Smooth muscle cell (in vitro differentiated cells): ENCODE results near the gene SORBS2. TPM values are rescaled to one million over a fixed set of nuclear protein-coding genes. Genes with fewer than 3 reads are reported as not detected.
"Not testable (repeated sequence)": the region's sequence is repeated elsewhere in the genome, so short reads cannot be mapped to it uniquely, and the experiment has no call there.

Experiments used
- DNase-seq: peaks from one replicate; lab custom pipeline; 2025; ENCODE audit not compliant: unreplicated experiment; lab: John Stamatoyannopoulos, UW
- H2AFZ ChIP-seq: fragments of 200-600 bp; sonication (generic); 2 replicates; pipeline ENCODE4 v1.6.0; 2016; ENCODE audit warnings: antibody characterized with exemption, low read depth, mild to moderate bottlenecking
- H3F3A ChIP-seq: fragments of 200-600 bp; sonication (generic); 2 replicates; pipeline ENCODE4 v1.6.0; 2017; ENCODE audit warnings: antibody characterized with exemption, low read depth
- H3K27ac ChIP-seq: fragments of 200-600 bp; sonication (generic); 2 replicates; pipeline ENCODE4 v1.5.1; 2016; ENCODE audit warnings: low read depth, mild to moderate bottlenecking
- H3K27me3 ChIP-seq: fragments of 200-600 bp; sonication (generic); 2 replicates; pipeline ENCODE4 v1.6.1; 2016; ENCODE audit warnings: low read depth, mild to moderate bottlenecking
- H3K36me3 ChIP-seq: fragments of 200-600 bp; sonication (generic); 2 replicates; pipeline ENCODE4 v1.5.1; 2016; ENCODE audit warnings: low read depth
- H3K4me1 ChIP-seq: fragments of 200-600 bp; sonication (generic); 2 replicates; pipeline ENCODE4 v1.5.1; 2016; ENCODE audit warnings: low read depth
- H3K4me2 ChIP-seq: fragments of 200-600 bp; sonication (generic); 2 replicates; pipeline ENCODE4 v1.6.0; 2016; ENCODE audit warnings: mild to moderate bottlenecking
- H3K4me3 ChIP-seq: fragments of 200-600 bp; sonication (generic); 2 replicates; pipeline ENCODE4 v1.5.1; 2016; ENCODE audit warnings: mild to moderate bottlenecking
- H3K79me2 ChIP-seq: fragments of 200-600 bp; sonication (generic); 2 replicates; pipeline ENCODE4 v1.6.0; 2016; ENCODE audit warnings: low read depth, mild to moderate bottlenecking
- H3K9ac ChIP-seq: fragments of 200-600 bp; sonication (generic); 2 replicates; pipeline ENCODE4 v1.6.0; 2016; ENCODE audit warnings: low read depth
- H3K9me3 ChIP-seq: fragments of 200-600 bp; sonication (generic); replicated peaks from 2 replicates; pipeline ENCODE4 v1.5.1; 2016; ENCODE audit warnings: low read depth
- H4K20me1 ChIP-seq: fragments of 200-600 bp; sonication (generic); 2 replicates; pipeline ENCODE4 v1.6.0; 2016; ENCODE audit warnings: low read depth
- CTCF ChIP-seq: fragments of 200-600 bp; sonication (generic); IDR thresholded peaks from 2 replicates; pipeline ENCODE4 v1.5.1; 2017; ENCODE audit warnings: borderline replicate concordance, mild to moderate bottlenecking, antibody characterized with exemption; ENCODE audit not compliant: insufficient read depth, poor library complexity, severe bottlenecking
- WGBS: methylation state at CpG from one replicate; pipeline ENCODE4 v1.1.7; 2016; ENCODE audit warnings: low lambda C conversion rate; 5-methylcytosine and 5-hydroxymethylcytosine counted together
- polyA plus RNA-seq: library from polyadenylated mRNA; unstranded; fragments of >200 nt; fragmentation: Nextera tagmentation; extraction: Ambion mirVana; gene quantifications from 2 replicates; pipeline ENCODE4 v1.2.1, GENCODE V29; 2016
- total RNA-seq: library from RNA; depleted of rRNA; stranded (reverse); fragments of >200 nt; gene quantifications from 2 replicates; pipeline ENCODE4 v1.2.3, GENCODE V29; 2014

Gene SORBS2
- total and polyA plus RNA-seq, 2 experiments from 2014 or later: 9.0 to 36.6 TPM

GRCh38 chr4:185709802-185710486, 102.0 kb downstream of the SORBS2 start:
- H2AFZ ChIP-seq: no peak overlapping the region
- no peaks in the 10 kb centered on the region for H3K79me2 ChIP-seq
- H4K20me1 ChIP-seq: no peaks in the 10 kb centered on the region
- no peaks in the 10 kb centered on the region for H3K9me3 ChIP-seq
- H3K9ac ChIP-seq: no peak overlapping the region
- no peak for TF ChIP-seq CTCF
- H3K4me1 ChIP-seq: no peaks in the 10 kb centered on the region
- 81% methylated on average over 8 of the region's 8 CpGs for WGBS
- no peaks in the 10 kb centered on the region for H3K27me3 ChIP-seq
- H3K36me3 ChIP-seq: no peaks in the 10 kb centered on the region
- no peak overlapping the region for H3K4me2 ChIP-seq
- H3F3A ChIP-seq: no peaks in the 10 kb centered on the region
- no peak for DNase-seq
- H3K27ac ChIP-seq: no peak overlapping the region
- H3K4me3 ChIP-seq: no peak overlapping the region

GRCh38 chr4:185708348-185708747, 103.6 kb downstream of the SORBS2 start:
- Histone ChIP-seq H3K27ac (no peak overlapping the region), H3F3A (no peaks in the 10 kb centered on the region), H2AFZ (no peak overlapping the region), H3K9me3 (no peaks in the 10 kb centered on the region), H3K9ac (no peak overlapping the region), H3K4me3 (no peak overlapping the region), H3K4me1 (no peaks in the 10 kb centered on the region), H3K36me3 (no peaks in the 10 kb centered on the region), H3K27me3 (no peaks in the 10 kb centered on the region), H4K20me1 (no peaks in the 10 kb centered on the region), H3K79me2 (no peaks in the 10 kb centered on the region), H3K4me2 (no peak overlapping the region)
- 63% methylated on average over 3 of the region's 3 CpGs for WGBS
- no peak for DNase-seq
- TF ChIP-seq CTCF: no peak

- not testable (repeated sequence) for H3K4me3 ChIP-seq, H2AFZ ChIP-seq, H3F3A ChIP-seq, H3K4me2 ChIP-seq, H3K4me1 ChIP-seq, H3K27me3 ChIP-seq, H3K36me3 ChIP-seq, DNase-seq, H3K79me2 ChIP-seq, H3K9me3 ChIP-seq, H4K20me1 ChIP-seq, H3K9ac ChIP-seq, H3K27ac ChIP-seq
- 61% methylated on average over 4 of the region's 4 CpGs for WGBS
Observed at GRCh38 chr4:185707622-185708021, 104.4 kb downstream of the SORBS2 start.

- Histone ChIP-seq H3K79me2 (no peaks in the 10 kb centered on the region), H3F3A (no peaks in the 10 kb centered on the region), H3K27me3 (no peaks in the 10 kb centered on the region), H3K4me1 (no peaks in the 10 kb centered on the region), H3K27ac (no peak overlapping the region), H3K4me3 (no peak overlapping the region), H4K20me1 (no peaks in the 10 kb centered on the region), H3K9ac (no peak overlapping the region), H3K9me3 (no peaks in the 10 kb centered on the region), H2AFZ (no peak overlapping the region), H3K36me3 (no peaks in the 10 kb centered on the region), H3K4me2 (no peak overlapping the region)
- TF ChIP-seq CTCF: no peak
- WGBS: 96% methylated on average over 5 of the region's 8 CpGs
- no peak for DNase-seq
Observed at GRCh38 chr4:185702147-185702663, 109.8 kb downstream of the SORBS2 start.
